ENCODE results near the gene LRRC31.

LRRC31 gene

GRCh38 chr3:169813278-169813677 is 56.5 kb downstream of the LRRC31 start:
- DNase-seq (ENCODE audit: low spot score): no peak

DNA sequence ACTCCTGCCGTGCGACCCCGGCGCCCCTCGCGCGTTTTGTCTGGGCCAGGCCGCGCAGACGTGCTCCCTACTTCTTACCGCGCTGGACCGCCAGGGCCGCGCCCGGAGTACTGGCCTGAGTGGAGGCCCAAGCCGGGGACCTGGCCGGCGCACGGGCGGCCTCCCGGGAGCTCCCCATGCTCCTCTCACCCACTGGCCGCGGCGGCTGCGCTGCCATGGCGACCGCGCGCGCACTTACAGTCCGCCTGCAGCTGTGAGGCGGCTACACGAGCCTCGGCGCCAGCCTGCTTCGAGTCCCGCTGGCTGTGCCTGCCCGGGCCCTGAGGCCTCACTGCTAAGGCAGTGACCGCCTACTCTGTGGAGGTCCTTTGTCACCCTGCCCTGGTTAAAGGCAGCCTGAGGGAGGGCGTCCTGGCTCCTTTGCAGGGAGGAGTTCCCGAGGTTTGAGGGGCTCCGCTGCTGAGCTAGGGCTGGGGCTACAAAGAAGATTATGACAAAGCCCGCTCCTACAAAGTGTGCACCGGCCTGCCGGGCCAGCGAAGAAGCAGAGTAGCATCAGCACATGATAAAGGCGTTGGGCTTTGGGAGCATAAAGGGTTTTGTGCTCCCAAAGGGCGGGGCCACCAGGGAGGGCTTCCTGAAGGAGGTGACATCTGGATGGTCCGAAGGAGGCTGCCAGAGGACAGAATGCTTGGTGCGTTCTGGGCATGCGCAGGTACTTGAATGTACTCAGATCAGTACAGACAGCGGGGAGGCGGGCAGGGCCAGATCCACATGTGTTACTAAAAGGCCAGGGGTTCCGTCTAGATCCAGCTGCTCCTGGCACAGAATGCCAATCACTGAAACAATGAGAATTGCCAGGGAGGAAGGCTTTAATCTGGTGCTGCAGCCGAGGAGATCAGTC is 57.2 kb downstream of the LRRC31 start, which contains the start of the genes LRRC34 and LRRIQ4:
Gene LRRC34 (minus strand): TSS at position 573 of the 904 bp plus-strand sequence. CDS start 356 bp downstream, at position 217.
Gene LRRIQ4 (plus strand): TSS at position 539 of the 904 bp plus-strand sequence. CDS start 9,052 bp downstream, outside the sequence.
- DNase-seq (ENCODE audit: low spot score): peak; percentile 80

DNA sequence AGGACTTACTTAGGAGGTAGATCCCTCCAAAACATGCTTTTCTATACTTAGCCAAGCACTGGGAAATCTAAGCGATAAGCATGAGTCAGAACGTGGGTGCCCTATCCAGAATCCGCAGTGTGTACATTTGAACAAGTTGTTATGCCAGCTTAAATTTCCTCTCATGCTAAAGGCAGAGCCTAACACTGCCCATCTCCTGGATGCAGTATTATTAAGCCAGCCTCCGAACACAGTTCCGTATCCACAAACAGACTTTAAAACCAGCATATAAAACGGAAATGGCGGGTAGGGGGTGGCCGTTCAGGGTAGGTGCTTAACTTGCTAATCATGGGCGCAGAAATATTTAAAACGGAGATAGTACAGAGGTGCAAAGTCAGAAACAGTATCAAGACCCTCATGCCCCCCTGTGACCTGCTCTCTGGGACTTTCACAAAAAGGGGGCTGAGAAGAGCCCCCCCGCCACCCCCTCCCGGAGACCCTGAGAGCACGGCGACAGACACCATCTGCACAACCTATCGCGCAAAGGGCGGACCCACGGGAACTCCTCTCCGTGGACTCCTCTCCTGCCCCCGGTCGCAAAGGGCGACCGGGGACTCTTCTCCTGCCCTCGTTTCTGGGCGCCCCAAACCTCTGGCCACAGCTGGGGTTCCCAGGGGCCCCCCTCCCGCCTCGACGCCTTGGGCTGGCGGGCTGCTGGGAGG is 58.0 kb downstream of the LRRC31 start:
- peak; percentile 41 for DNase-seq (ENCODE audit: low spot score)

DNA sequence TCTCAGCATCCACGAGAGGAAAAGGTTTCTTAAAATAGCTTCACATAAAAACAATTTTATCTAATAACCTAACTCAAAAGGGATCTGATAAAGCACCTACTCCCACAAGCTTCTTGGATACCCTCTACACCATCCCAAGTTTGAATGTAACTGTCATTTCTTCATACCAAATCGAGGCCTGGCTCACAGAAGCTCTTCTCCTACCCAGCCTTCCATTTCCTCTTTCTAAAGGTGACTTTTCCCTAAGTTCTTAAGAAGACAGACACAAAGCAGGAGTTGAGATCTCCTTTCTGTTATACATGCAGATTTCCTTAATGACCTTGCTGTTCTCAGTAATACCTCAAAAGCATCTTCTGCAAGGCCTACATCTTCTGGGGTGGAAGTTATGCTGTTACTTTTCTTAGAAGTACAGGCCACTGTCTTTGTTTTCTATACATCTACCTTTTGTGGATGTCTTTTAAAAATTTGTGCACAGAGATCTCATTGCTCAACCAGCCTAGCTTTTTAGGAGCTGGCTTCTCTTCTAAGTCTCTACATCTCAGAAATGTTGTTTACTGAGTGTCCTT is 60.4 kb downstream of the LRRC31 start:
- DNase-seq (ENCODE audit: low spot score): no peak

- DNase-seq (ENCODE audit: low spot score): no peak
Measured at GRCh38 chr3:169804681-169805080, 65.1 kb downstream of the LRRC31 start.

- no peak for DNase-seq (ENCODE audit: low spot score)
Measured at GRCh38 chr3:169792359-169792758, 77.4 kb downstream of the LRRC31 start.

GRCh38 chr3:169790687-169791429 is 78.9 kb downstream of the LRRC31 start:
- no peak for DNase-seq (ENCODE audit: low spot score)

- no peak for DNase-seq (ENCODE audit: low spot score)
Measured at GRCh38 chr3:169790219-169790618, 79.5 kb downstream of the LRRC31 start.

Data from AG08395 (cell line).